Astrocyte (in vitro differentiated cells and primary cell): ENCODE data around the gene CPNE1. TPM values are rescaled to one million over a fixed set of nuclear protein-coding genes. Genes with fewer than 3 reads are reported as not detected.

Experiments used
- DNase-seq: peaks from one replicate; pipeline ENCODE4 v3.0.0-alpha.2; 2010; ENCODE audit warnings: low read depth
- FAIRE-seq: peaks from 2 replicates; lab custom pipeline; 2011; peaks lifted over from hg19 to GRCh38; lab: Jason Lieb, UNC
- H2AFZ ChIP-seq: 2 replicates; pipeline ENCODE4 v1.6.0; 2012; ENCODE audit warnings: low read depth, low read length, inconsistent platforms
- H3K27ac ChIP-seq: 2 replicates; pipeline ENCODE4 v1.5.1; 2011; ENCODE audit warnings: low read depth, low read length, inconsistent platforms
- H3K27me3 ChIP-seq: 2 replicates; pipeline ENCODE4 v1.6.0; 2011; ENCODE audit warnings: low read length, inconsistent platforms; ENCODE audit not compliant: insufficient read depth
- H3K36me3 ChIP-seq: 2 replicates; pipeline ENCODE4 v1.5.1; 2011; ENCODE audit warnings: low read length, inconsistent platforms; ENCODE audit not compliant: insufficient read depth
- H3K4me1 ChIP-seq: 2 replicates; pipeline ENCODE4 v1.5.1; 2011; ENCODE audit warnings: low read length, inconsistent platforms; ENCODE audit not compliant: insufficient read depth
- H3K4me2 ChIP-seq: 2 replicates; pipeline ENCODE4 v1.6.0; 2012; ENCODE audit warnings: low read length, inconsistent platforms
- H3K4me3 ChIP-seq: 2 replicates; pipeline ENCODE4 v1.5.1; 2011; ENCODE audit warnings: low read depth, mild to moderate bottlenecking, low read length, inconsistent platforms; ENCODE audit not compliant: insufficient read depth
- H3K79me2 ChIP-seq: 2 replicates; pipeline ENCODE4 v1.6.0; 2012; ENCODE audit warnings: mild to moderate bottlenecking, low read length, inconsistent platforms; ENCODE audit not compliant: insufficient read depth
- H3K9ac ChIP-seq: 2 replicates; pipeline ENCODE4 v1.6.0; 2012; ENCODE audit warnings: mild to moderate bottlenecking, low read length, inconsistent platforms
- H3K9me3 ChIP-seq: 2 replicates; pipeline ENCODE4 v1.5.1; 2012; ENCODE audit warnings: low read depth, mild to moderate bottlenecking, low read length, inconsistent platforms; ENCODE audit not compliant: insufficient read depth
- H4K20me1 ChIP-seq: 2 replicates; pipeline ENCODE4 v1.6.0; 2012; ENCODE audit warnings: low read length, inconsistent platforms; ENCODE audit not compliant: insufficient read depth
- H3K27ac Mint-ChIP-seq: one replicate; pipeline ENCODE4 v1.8.0; 2021; ENCODE audit warnings: mild to moderate bottlenecking, mixed read lengths; ENCODE audit not compliant: unreplicated experiment
- H3K27me3 Mint-ChIP-seq: one replicate; pipeline ENCODE4 v1.8.0; 2021; ENCODE audit warnings: low read depth, mixed read lengths; ENCODE audit not compliant: unreplicated experiment
- H3K36me3 Mint-ChIP-seq: one replicate; pipeline ENCODE4 v1.8.0; 2021; ENCODE audit warnings: low read depth, mixed read lengths; ENCODE audit not compliant: unreplicated experiment
- H3K4me1 Mint-ChIP-seq: one replicate; pipeline ENCODE4 v1.8.0; 2021; ENCODE audit warnings: low read depth, mixed read lengths; ENCODE audit not compliant: unreplicated experiment
- H3K4me3 Mint-ChIP-seq: one replicate; pipeline ENCODE4 v1.8.0; 2021; ENCODE audit warnings: mild to moderate bottlenecking, moderate library complexity, mixed read lengths; ENCODE audit not compliant: unreplicated experiment
- H3K9me3 Mint-ChIP-seq: one replicate; pipeline ENCODE4 v1.8.0; 2021; ENCODE audit warnings: mild to moderate bottlenecking, mixed read lengths; ENCODE audit not compliant: unreplicated experiment
- CTCF ChIP-seq: IDR thresholded peaks from 2 replicates; pipeline ENCODE4 v1.5.1; 2011; ENCODE audit warnings: low read depth, mild to moderate bottlenecking, inconsistent platforms, low read length, moderate library complexity; ENCODE audit not compliant: insufficient read depth
- EZH2 ChIP-seq: IDR thresholded peaks from 2 replicates; pipeline ENCODE4 v1.6.1; 2012; ENCODE audit warnings: mild to moderate bottlenecking, low read length, inconsistent platforms; ENCODE audit not compliant: insufficient read depth
- total RNA-seq: library from RNA; stranded (reverse); gene quantifications from 2 replicates; pipeline ENCODE4 v1.2.1, GENCODE V29; 2021

The CPNE1 gene
- total RNA-seq, 1 donor from 2014 or later: 194 TPM

GRCh38 chr20:35625584-35626385 lies 38.9 kb downstream of the CPNE1 start:
- no peaks in the 10 kb centered on the region for H3K27me3 Mint-ChIP-seq
- H3K4me3 ChIP-seq: no peak overlapping the region
- no peak overlapping the region for H2AFZ ChIP-seq
- peaks cover 18% of the 10 kb centered on the region for H3K36me3 Mint-ChIP-seq
- no peaks in the 10 kb centered on the region for H3K27me3 ChIP-seq
- no peak overlapping the region for H3K27ac Mint-ChIP-seq
- H3K9me3 ChIP-seq: no peaks in the 10 kb centered on the region
- TF ChIP-seq CTCF (no peak), EZH2 (no peak)
- H3K9ac ChIP-seq: no peak overlapping the region
- no peaks in the 10 kb centered on the region for H3K4me1 ChIP-seq
- no peak overlapping the region for H3K4me2 ChIP-seq
- no peak overlapping the region for H3K4me3 Mint-ChIP-seq
- peaks cover 2% of the 10 kb centered on the region for H3K79me2 ChIP-seq
- FAIRE-seq: no peak
- H3K9me3 Mint-ChIP-seq: no peaks in the 10 kb centered on the region
- DNase-seq: no peak
- no peak overlapping the region for H3K27ac ChIP-seq
- H4K20me1 ChIP-seq: peaks cover 7% of the 10 kb centered on the region
- no peaks in the 10 kb centered on the region for H3K4me1 Mint-ChIP-seq
- peaks cover 46% of the 10 kb centered on the region for H3K36me3 ChIP-seq

- peaks cover 18% of the 10 kb centered on the region for H3K36me3 ChIP-seq
- H3K9me3 ChIP-seq: no peaks in the 10 kb centered on the region
- Mint-ChIP-seq H3K4me1 (no peaks in the 10 kb centered on the region), H3K4me3 (no peak overlapping the region), H3K9me3 (no peaks in the 10 kb centered on the region), H3K36me3 (peaks cover 12% of the 10 kb centered on the region), H3K27me3 (no peaks in the 10 kb centered on the region), H3K27ac (no peak overlapping the region)
- DNase-seq (no peak), FAIRE-seq (no peak)
- H3K27ac ChIP-seq: no peak overlapping the region
- no peak overlapping the region for H3K4me3 ChIP-seq
- no peak overlapping the region for H3K9ac ChIP-seq
- TF ChIP-seq CTCF (no peak), EZH2 (no peak)
- H4K20me1 ChIP-seq: peaks cover 11% of the 10 kb centered on the region
- no peaks in the 10 kb centered on the region for H3K79me2 ChIP-seq
- peaks cover 23% of the 10 kb centered on the region for H3K4me1 ChIP-seq
- H2AFZ ChIP-seq: no peak overlapping the region
- no peak overlapping the region for H3K4me2 ChIP-seq
- no peaks in the 10 kb centered on the region for H3K27me3 ChIP-seq
Measured at GRCh38 chr20:35621560-35621946, 43.1 kb downstream of the CPNE1 start.
